Coronary artery (tissue), 2 donors: ENCODE results near the gene PRDM16.

ENCODE experiments used
- DNase-seq: peaks from one replicate; pipeline ENCODE4 v3.0.0-alpha.2; 2017; ENCODE audit warnings: low spot score
- H3K27ac ChIP-seq, 2 donors: fragments of 200-600 bp; sonication (generic); one replicate each; pipeline ENCODE4 v1.5.1; 2016 to 2019
- H3K4me3 ChIP-seq: fragments of 200-600 bp; sonication (generic); 2 replicates; pipeline ENCODE4 v1.5.1; 2016; ENCODE audit warnings: mild to moderate bottlenecking, moderate library complexity
- CTCF ChIP-seq: fragments of 200-600 bp; sonication (generic); IDR thresholded peaks from one replicate; pipeline ENCODE4 v1.5.1; 2019; ENCODE audit warnings: antibody characterized with exemption

The PRDM16 gene

GRCh38 chr1:3114131-3114744, 45.2 kb downstream of the PRDM16 start:
- no peak overlapping the region for H3K4me3 ChIP-seq
- no peak for DNase-seq
- no peak for TF ChIP-seq CTCF
- H3K27ac ChIP-seq = peak overlapping the region in 1 of 2 donors; percentile 82

GRCh38 chr1:3114846-3115245, 45.8 kb downstream of the PRDM16 start:
- no peak for TF ChIP-seq CTCF
- Histone ChIP-seq H3K27ac (peak overlapping the region; percentile 60 to 82), H3K4me3 (no peak overlapping the region)
- no peak for DNase-seq

- DNase-seq = no peak
- peak overlapping the region; percentile 60 to 82 for H3K27ac ChIP-seq
- peak overlapping the region; percentile 39 for H3K4me3 ChIP-seq
- TF ChIP-seq CTCF = no peak
Observed at GRCh38 chr1:3115275-3116149, 46.5 kb downstream of the PRDM16 start.

- peak overlapping the region; percentile 39 for H3K4me3 ChIP-seq
- no peak for DNase-seq
- TF ChIP-seq CTCF = no peak
- H3K27ac ChIP-seq = peak overlapping the region; percentile 60 to 82
Observed at GRCh38 chr1:3116150-3116510, 47.1 kb downstream of the PRDM16 start.

GRCh38 chr1:3116560-3116959, 47.6 kb downstream of the PRDM16 start:
- peak overlapping the region; percentile 39 for H3K4me3 ChIP-seq
- TF ChIP-seq CTCF = no peak
- H3K27ac ChIP-seq = peak overlapping the region; percentile 60 to 82
- DNase-seq = no peak

GRCh38 chr1:3117879-3118278, 48.9 kb downstream of the PRDM16 start:
- no peak overlapping the region for H3K27ac ChIP-seq
- no peak for DNase-seq
- no peak overlapping the region for H3K4me3 ChIP-seq
- TF ChIP-seq CTCF = no peak

- no peak for TF ChIP-seq CTCF
- H3K27ac ChIP-seq = peak overlapping the region; percentile 90 to 91
Observed at GRCh38 chr1:3119061-3119460, 50.1 kb downstream of the PRDM16 start.

More at GRCh38 chr1:3119061-3119460, 50.1 kb downstream of the PRDM16 start:
- H3K4me3 ChIP-seq = no peak overlapping the region
- DNase-seq = no peak
